Neural cell (in vitro differentiated cells): Measurements from ENCODE around the gene DOCK2. TPM values are rescaled to one million over a fixed set of nuclear protein-coding genes. Genes with fewer than 3 reads are reported as not detected.

Experiments
- H2AFZ ChIP-seq: fragments of 200-600, 300-800 bp; sonication (generic), shearing (Covaris generic); 2 replicates; pipeline ENCODE4 v1.6.0; 2014; ENCODE audit warnings: low read depth, mild to moderate bottlenecking, antibody characterized with exemption, low read length, moderate library complexity
- H3F3A ChIP-seq: fragments of 200-600 bp; shearing (Covaris generic); 2 replicates; pipeline ENCODE4 v1.6.1; 2016; ENCODE audit warnings: mild to moderate bottlenecking, moderate library complexity, mixed read lengths, antibody characterized with exemption, low read length; ENCODE audit not compliant: insufficient read depth, poor library complexity, severe bottlenecking
- H3K27ac ChIP-seq: fragments of 200-600, 300-800 bp; sonication (generic), shearing (Covaris generic); 2 replicates; pipeline ENCODE4 v1.5.1; 2014; ENCODE audit warnings: mild to moderate bottlenecking, low read length, moderate library complexity
- H3K27me3 ChIP-seq: fragments of 300-800, 200-600 bp; sonication (generic), shearing (Covaris generic); 2 replicates; pipeline ENCODE4 v1.6.0; 2014; ENCODE audit warnings: mild to moderate bottlenecking, low read depth, low read length, moderate library complexity; ENCODE audit not compliant: insufficient read depth
- H3K36me3 ChIP-seq: fragments of 300-800, 200-600 bp; sonication (generic), shearing (Covaris generic); 2 replicates; pipeline ENCODE4 v1.5.1; 2014; ENCODE audit warnings: mild to moderate bottlenecking, antibody characterized with exemption, low read length, moderate library complexity; ENCODE audit not compliant: insufficient read depth
- H3K4me2 ChIP-seq: fragments of 300-800, 200-600 bp; sonication (generic), shearing (Covaris generic); 2 replicates; pipeline ENCODE4 v1.6.0; 2014; ENCODE audit warnings: mild to moderate bottlenecking, low read length
- H3K4me3 ChIP-seq: fragments of 300-800, 200-600 bp; sonication (generic), shearing (Covaris generic); 2 replicates; pipeline ENCODE4 v1.5.1; 2014; ENCODE audit warnings: mild to moderate bottlenecking, low read length, moderate library complexity
- H3K79me2 ChIP-seq: fragments of 200-600 bp; shearing (Covaris generic); replicated peaks from 2 replicates; pipeline ENCODE4 v1.6.0; 2014; ENCODE audit warnings: mild to moderate bottlenecking, low read length, moderate library complexity; ENCODE audit not compliant: insufficient read depth
- H3K9ac ChIP-seq: fragments of 300-800, 200-600 bp; sonication (generic), shearing (Covaris generic); 2 replicates; pipeline ENCODE4 v1.6.1; 2016; ENCODE audit warnings: mild to moderate bottlenecking, low read length, mixed read lengths
- H3K9me2 ChIP-seq: fragments of 200-600 bp; shearing (Covaris generic); 2 replicates; pipeline ENCODE4 v1.6.1; 2016; ENCODE audit warnings: mild to moderate bottlenecking, low read length, mixed read lengths; ENCODE audit not compliant: insufficient read depth
- H3K9me3 ChIP-seq: fragments of 200-600, 300-800 bp; sonication (generic), shearing (Covaris generic); 2 replicates; pipeline ENCODE4 v1.6.1; 2016; ENCODE audit warnings: mild to moderate bottlenecking, mixed run types, low read length, moderate library complexity, mixed read lengths
- H4K20me1 ChIP-seq: fragments of 200-600 bp; shearing (Covaris generic); 2 replicates; pipeline ENCODE4 v1.6.1; 2016; ENCODE audit warnings: mild to moderate bottlenecking, mixed run types; ENCODE audit not compliant: insufficient read depth
- EP300 ChIP-seq: fragments of 450-650 bp; conservative IDR thresholded peaks from 2 replicates; pipeline ENCODE4 v1.6.1; 2014; ENCODE audit warnings: antibody characterized with exemption, mild to moderate bottlenecking, moderate library complexity; ENCODE audit not compliant: poor library complexity, severe bottlenecking
- EZH2 ChIP-seq: fragments of 200-600, 300-800 bp; shearing (Covaris generic), sonication (generic); IDR thresholded peaks from 2 replicates; pipeline ENCODE4 v1.6.1; 2014; ENCODE audit warnings: antibody characterized with exemption, low read length, borderline replicate concordance, mild to moderate bottlenecking; ENCODE audit not compliant: insufficient read depth, poor library complexity, severe bottlenecking
- MXI1 ChIP-seq: fragments of 450-650 bp; conservative IDR thresholded peaks from 2 replicates; pipeline ENCODE4 v1.6.1; 2014; ENCODE audit warnings: antibody characterized with exemption, mild to moderate bottlenecking; ENCODE audit not compliant: poor library complexity, severe bottlenecking
- POLR2AphosphoS5 ChIP-seq: IDR thresholded peaks from 2 replicates; pipeline ENCODE4 v1.6.1; 2012
- RAD21 ChIP-seq: fragments of 450-650 bp; conservative IDR thresholded peaks from 2 replicates; pipeline ENCODE4 v1.6.1; 2014; ENCODE audit warnings: antibody characterized with exemption, mild to moderate bottlenecking, moderate library complexity
- SMC3 ChIP-seq: fragments of 450-650 bp; conservative IDR thresholded peaks from 2 replicates; pipeline ENCODE4 v1.6.1; 2014; ENCODE audit warnings: antibody characterized with exemption, mild to moderate bottlenecking, moderate library complexity; ENCODE audit not compliant: poor library complexity
- TAF1 ChIP-seq: IDR thresholded peaks from 2 replicates; pipeline ENCODE4 v1.6.1; 2012; ENCODE audit warnings: low read depth
- polyA plus RNA-seq: library from polyadenylated mRNA; depleted of rRNA; stranded (reverse); fragments of >200 nt; gene quantifications from 2 replicates; pipeline ENCODE4 v1.2.3, GENCODE V29; 2014
- TF ChIP-seq, protein P1 (sequence below): IDR thresholded peaks from 2 replicates; pipeline ENCODE4 v1.6.1; 2012; ENCODE audit warnings: borderline replicate concordance
- TF ChIP-seq, protein P2 (sequence below): fragments of 450-650 bp; IDR thresholded peaks from 2 replicates; pipeline ENCODE4 v1.5.1; 2014; ENCODE audit warnings: antibody characterized with exemption, mild to moderate bottlenecking, moderate library complexity; ENCODE audit not compliant: poor library complexity, severe bottlenecking

Gene DOCK2
- polyA plus RNA-seq, 1 donor from 2014 or later, result 0.15 TPM

GRCh38 chr5:170114271-170114670, 477.2 kb downstream of the DOCK2 start:
- H3K4me2 ChIP-seq, result no peak overlapping the region
- H3K79me2 ChIP-seq, result no peaks in the 10 kb centered on the region
- no peaks in the 10 kb centered on the region for H3F3A ChIP-seq
- H4K20me1 ChIP-seq, result no peaks in the 10 kb centered on the region
- H2AFZ ChIP-seq, result no peak overlapping the region
- no peak overlapping the region for H3K27ac ChIP-seq
- no peak overlapping the region for H3K9ac ChIP-seq
- TF ChIP-seq TAF1, result no peak
- no peak for TF ChIP-seq POLR2AphosphoS5
- TF ChIP-seq RAD21, result no peak
- no peaks in the 10 kb centered on the region for H3K9me3 ChIP-seq
- no peaks in the 10 kb centered on the region for H3K27me3 ChIP-seq
- H3K4me3 ChIP-seq, result no peak overlapping the region
- no peaks in the 10 kb centered on the region for H3K36me3 ChIP-seq
- no peaks in the 10 kb centered on the region for H3K9me2 ChIP-seq

DNA sequence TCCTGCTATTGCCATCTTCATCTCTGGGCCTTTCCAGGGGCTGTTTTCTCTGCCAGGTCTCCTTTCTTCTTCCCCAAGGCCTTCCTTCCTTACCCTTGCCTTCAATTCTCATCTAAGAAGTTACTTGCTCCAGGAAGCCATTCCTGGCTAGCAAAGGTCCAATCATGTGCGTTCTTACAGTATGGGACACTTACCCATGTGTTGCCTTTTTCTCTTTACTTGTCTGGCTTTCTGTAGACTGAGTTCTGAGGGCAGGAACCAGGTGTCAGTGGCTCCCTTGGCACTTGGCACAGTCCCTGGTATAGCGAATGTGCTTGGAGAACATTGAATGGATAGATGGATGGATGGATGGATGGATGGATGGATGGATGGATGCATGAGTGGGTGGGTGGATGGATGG, 478.9 kb downstream of the DOCK2 start:
- no peaks in the 10 kb centered on the region for H4K20me1 ChIP-seq
- no peaks in the 10 kb centered on the region for H3K36me3 ChIP-seq
- no peaks in the 10 kb centered on the region for H3K9me2 ChIP-seq
- H3F3A ChIP-seq, result no peaks in the 10 kb centered on the region
- no peak overlapping the region for H3K4me3 ChIP-seq
- H3K27me3 ChIP-seq, result no peaks in the 10 kb centered on the region
- no peak for TF ChIP-seq TAF1
- no peak for TF ChIP-seq EZH2
- H3K4me2 ChIP-seq, result no peak overlapping the region
- no peaks in the 10 kb centered on the region for H3K9me3 ChIP-seq
- H3K27ac ChIP-seq, result no peak overlapping the region
- H3K9ac ChIP-seq, result no peak overlapping the region
- H3K79me2 ChIP-seq, result no peaks in the 10 kb centered on the region
- no peak overlapping the region for H2AFZ ChIP-seq

DNA sequence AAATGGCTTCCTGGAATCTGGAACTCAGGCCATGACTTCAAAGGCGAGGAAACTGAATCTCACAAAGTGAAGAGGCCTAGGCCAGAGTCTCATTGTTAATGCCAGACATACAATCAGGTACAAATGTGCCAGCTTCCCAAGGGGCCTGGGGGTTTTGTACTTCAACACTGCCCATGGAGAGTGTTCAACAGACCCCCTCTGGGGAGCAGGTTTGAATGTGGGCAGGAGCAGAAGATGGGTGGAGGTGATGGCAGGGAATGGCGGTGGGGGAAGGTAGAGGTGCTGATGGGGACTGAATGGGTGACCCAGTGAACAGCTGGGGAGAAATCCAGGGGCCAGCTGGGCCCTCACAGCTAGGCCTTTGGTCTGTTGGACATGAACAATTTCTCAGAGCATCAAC, 480.7 kb downstream of the DOCK2 start:
- no peak for TF ChIP-seq SMC3
- TF ChIP-seq, protein P1, sequence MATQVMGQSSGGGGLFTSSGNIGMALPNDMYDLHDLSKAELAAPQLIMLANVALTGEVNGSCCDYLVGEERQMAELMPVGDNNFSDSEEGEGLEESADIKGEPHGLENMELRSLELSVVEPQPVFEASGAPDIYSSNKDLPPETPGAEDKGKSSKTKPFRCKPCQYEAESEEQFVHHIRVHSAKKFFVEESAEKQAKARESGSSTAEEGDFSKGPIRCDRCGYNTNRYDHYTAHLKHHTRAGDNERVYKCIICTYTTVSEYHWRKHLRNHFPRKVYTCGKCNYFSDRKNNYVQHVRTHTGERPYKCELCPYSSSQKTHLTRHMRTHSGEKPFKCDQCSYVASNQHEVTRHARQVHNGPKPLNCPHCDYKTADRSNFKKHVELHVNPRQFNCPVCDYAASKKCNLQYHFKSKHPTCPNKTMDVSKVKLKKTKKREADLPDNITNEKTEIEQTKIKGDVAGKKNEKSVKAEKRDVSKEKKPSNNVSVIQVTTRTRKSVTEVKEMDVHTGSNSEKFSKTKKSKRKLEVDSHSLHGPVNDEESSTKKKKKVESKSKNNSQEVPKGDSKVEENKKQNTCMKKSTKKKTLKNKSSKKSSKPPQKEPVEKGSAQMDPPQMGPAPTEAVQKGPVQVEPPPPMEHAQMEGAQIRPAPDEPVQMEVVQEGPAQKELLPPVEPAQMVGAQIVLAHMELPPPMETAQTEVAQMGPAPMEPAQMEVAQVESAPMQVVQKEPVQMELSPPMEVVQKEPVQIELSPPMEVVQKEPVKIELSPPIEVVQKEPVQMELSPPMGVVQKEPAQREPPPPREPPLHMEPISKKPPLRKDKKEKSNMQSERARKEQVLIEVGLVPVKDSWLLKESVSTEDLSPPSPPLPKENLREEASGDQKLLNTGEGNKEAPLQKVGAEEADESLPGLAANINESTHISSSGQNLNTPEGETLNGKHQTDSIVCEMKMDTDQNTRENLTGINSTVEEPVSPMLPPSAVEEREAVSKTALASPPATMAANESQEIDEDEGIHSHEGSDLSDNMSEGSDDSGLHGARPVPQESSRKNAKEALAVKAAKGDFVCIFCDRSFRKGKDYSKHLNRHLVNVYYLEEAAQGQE, result no peak
- TF ChIP-seq, protein P2, sequence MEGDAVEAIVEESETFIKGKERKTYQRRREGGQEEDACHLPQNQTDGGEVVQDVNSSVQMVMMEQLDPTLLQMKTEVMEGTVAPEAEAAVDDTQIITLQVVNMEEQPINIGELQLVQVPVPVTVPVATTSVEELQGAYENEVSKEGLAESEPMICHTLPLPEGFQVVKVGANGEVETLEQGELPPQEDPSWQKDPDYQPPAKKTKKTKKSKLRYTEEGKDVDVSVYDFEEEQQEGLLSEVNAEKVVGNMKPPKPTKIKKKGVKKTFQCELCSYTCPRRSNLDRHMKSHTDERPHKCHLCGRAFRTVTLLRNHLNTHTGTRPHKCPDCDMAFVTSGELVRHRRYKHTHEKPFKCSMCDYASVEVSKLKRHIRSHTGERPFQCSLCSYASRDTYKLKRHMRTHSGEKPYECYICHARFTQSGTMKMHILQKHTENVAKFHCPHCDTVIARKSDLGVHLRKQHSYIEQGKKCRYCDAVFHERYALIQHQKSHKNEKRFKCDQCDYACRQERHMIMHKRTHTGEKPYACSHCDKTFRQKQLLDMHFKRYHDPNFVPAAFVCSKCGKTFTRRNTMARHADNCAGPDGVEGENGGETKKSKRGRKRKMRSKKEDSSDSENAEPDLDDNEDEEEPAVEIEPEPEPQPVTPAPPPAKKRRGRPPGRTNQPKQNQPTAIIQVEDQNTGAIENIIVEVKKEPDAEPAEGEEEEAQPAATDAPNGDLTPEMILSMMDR, result no peak
- TF ChIP-seq EP300, result no peak
- TF ChIP-seq POLR2AphosphoS5, result no peak
- no peak for TF ChIP-seq TAF1
- TF ChIP-seq MXI1, result no peak
- TF ChIP-seq EZH2, result no peak
- no peak for TF ChIP-seq RAD21
- no peaks in the 10 kb centered on the region for H3K9me2 ChIP-seq
- H3K36me3 ChIP-seq, result no peaks in the 10 kb centered on the region
- no peak overlapping the region for H3K9ac ChIP-seq
- H4K20me1 ChIP-seq, result no peaks in the 10 kb centered on the region
- no peak overlapping the region for H3K4me2 ChIP-seq
- H3K79me2 ChIP-seq, result no peaks in the 10 kb centered on the region
- H3K27ac ChIP-seq, result no peak overlapping the region
- no peaks in the 10 kb centered on the region for H3K9me3 ChIP-seq
- H2AFZ ChIP-seq, result no peak overlapping the region
- no peaks in the 10 kb centered on the region for H3F3A ChIP-seq
- no peak overlapping the region for H3K4me3 ChIP-seq
- H3K27me3 ChIP-seq, result no peaks in the 10 kb centered on the region
